T-helper 1 cell (primary cell): Measurements from ENCODE around the gene ICOS.
"Not testable (repeated sequence)": the region's sequence is repeated elsewhere in the genome, so short reads cannot be mapped to it uniquely, and the experiment has no call there.

Experiments used
- DNase-seq, 5 donors: peaks; one replicate each; pipeline ENCODE4 v3.0.0-alpha.2; 2012 to 2020

ICOS gene

DNA sequence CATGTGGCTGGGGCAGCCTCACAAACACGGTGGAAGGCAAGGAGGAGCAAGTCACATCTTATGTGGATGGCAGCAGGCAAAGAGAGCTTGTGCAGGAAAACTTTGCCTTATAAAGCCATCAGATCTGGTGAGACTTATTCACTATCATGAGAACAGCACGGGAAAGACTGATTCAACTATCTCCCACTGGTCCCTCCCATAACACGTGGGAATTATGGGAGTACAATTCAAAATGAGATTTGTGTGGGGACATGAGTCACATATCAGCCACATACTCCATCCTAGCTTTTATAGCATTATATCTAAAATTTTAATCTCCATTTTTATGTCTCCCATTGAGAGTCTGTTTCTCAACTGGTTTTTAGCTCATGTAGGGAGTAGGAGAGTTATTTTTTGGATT, 45.7 kb downstream of the ICOS start:
- no peak for DNase-seq

- no peak for DNase-seq
Observed at GRCh38 chr2:203983064-203983715, 46.6 kb downstream of the ICOS start.

DNA sequence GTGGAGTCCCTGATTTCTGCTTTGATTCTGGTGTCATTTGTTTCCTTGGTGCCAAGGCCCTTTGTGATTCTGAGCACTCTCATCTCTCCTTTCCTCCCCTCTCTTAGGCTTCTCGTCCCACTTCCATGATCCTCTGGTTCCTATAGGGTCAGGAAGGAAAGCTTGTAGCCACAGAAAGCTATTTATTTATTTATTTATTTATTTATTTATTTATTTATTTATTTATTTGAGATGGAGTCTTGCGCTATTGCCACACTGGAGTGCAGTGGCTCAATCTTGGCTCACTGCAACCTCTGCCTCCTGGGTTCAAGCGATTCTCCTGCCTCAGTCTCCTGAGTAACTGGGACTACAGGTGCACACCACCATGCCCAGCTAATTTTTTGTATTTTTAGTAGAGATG, 49.4 kb downstream of the ICOS start:
- not testable (repeated sequence) for DNase-seq

GRCh38 chr2:203987959-203988358, 51.4 kb downstream of the ICOS start:
- DNase-seq: no peak

GRCh38 chr2:203988500-203989260, 52.1 kb downstream of the ICOS start:
- no peak for DNase-seq

GRCh38 chr2:203989521-203989920, 53.0 kb downstream of the ICOS start:
- no peak for DNase-seq

- peak in 1 of 5 donors; percentile 47 for DNase-seq
Observed at GRCh38 chr2:203992509-203992908, 55.9 kb downstream of the ICOS start.

DNA sequence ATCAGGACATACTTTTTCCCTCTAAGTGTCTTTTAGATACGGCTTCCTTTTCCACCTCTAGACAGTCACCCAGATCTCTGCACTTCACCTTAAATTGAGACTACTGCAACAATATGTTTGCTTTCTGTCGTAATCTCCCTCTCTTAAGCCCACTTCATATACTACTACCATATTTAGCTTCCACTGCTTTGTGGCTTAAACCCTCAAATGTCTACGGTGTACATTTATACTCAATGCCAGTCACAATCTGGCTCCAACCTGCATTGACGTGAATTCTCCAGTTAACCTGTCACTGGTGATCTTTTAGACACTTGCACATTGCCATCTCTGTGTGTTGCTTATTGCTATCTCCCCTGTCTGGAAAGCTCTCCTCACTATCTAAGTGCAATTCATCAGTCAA, 56.4 kb downstream of the ICOS start:
- DNase-seq: peak in 1 of 5 donors; percentile 40

- DNase-seq: peak in 1 of 5 donors; percentile 64
Observed at GRCh38 chr2:203993560-203993959, 57.0 kb downstream of the ICOS start.

- peak in 1 of 5 donors; percentile 76 for DNase-seq
Observed at GRCh38 chr2:203994735-203995134, 58.2 kb downstream of the ICOS start.

DNA sequence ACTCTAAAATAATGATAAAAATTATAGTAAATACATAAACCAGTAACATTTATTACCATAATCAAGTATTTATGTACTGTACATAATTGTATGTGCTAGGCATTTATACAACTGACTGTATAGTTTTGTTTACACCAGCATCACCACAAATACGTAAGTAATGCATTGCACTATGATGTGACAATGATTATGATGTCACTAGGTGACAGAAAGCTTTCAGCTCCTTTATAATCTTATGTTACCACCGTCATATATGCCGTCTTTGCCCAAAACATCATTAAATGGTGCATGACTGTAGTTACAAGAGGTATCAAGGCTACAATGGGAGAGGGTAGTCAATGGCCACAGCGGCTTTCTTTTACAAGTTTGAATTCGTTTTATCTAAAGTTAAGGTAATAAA, 60.1 kb downstream of the ICOS start:
- peak in 1 of 5 donors; percentile 20 for DNase-seq

DNA sequence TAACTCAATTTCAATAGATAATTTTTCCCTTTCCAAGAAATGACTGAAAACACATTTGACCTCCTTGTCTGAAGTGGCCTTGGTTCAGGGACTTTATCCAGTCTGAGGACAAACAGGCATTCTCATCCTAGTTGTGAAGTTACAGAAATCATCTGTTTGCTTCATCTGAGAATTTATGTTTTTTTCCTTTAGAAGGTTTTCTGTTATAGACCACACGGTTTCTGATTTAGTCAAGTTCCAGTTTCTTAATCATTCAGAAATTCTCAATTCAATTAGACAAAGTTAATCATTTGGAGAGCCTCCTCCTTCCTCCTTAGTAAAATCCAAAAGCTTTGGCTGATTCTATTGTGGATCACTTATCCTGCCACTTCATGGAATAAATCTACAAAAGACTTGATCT, 60.9 kb downstream of the ICOS start:
- DNase-seq: peak in 1 of 5 donors; percentile 62

DNA sequence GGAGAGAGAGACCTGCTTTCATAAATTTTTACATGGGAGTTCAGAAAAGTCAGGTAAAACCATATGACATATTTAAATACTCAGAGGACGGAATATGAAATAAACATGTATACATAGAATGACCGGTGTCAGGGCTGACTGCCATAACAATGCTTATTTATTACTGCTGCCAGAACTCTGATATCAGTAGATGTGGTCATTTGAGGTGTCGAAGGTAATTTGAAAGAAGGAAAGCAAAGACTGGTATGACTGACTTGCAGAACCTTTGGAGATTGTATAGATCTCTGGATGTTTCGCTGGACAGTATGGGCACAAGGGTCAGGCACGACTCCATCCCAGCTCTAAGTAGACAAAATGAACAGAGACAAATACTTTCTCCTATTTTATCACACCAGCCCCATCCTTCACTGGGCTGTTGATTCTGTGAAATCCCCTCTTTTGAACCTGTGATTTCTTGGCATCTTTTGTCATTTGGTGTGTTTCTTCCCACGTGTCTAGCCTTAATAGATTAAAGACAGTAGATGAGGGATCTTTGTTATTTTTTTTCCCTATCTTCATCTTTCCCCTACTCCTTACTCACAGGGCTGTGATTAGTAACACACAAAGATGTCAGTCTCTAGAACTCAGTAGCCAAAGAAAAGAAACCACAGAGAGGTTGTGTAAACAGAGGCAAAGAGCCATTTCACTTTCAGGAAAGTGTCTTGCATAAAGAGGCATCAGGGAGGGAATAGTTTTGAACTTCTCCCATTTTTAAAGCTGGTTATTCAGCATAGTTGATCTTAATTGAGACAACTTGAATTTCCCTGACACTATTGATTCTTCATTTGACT, 61.6 kb downstream of the ICOS start:
- peak in 1 of 5 donors; percentile 41 for DNase-seq

DNA sequence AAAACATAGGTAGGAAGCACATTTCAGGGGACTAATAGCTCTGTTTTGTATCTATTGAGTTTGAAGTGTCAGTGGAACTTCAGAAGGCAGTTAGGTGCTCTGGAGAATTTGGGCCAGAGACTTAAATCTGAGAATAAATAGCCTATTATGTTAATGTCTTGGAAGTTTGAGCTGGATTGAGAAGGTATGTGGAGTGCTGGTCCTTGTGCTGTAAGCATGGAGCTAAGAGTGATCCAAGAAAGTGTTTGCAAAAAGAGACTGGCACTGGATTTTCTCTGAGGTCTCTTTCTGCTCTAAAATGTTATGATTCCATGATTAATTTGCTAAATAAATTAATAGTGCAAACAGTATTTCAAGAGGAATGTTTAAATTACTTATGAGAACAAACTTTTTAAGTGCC, 63.3 kb downstream of the ICOS start:
- DNase-seq: no peak

DNA sequence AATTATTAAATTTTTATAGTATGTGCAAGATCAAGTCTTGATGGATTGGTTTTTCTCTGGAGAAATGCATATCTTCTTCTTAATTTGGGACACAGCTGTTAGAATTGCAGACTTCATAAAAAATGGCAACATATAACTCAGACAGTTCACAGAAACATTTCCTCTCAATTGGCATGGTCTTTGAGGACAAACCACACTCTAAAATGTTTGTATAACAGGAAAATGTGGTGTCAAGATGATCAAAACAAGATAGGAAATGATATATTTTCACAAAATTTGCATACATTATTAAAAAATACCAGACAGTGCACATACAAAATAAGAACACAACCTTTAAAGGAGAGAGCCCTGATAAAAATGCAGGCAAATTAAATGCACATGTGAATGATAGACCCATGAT, 63.9 kb downstream of the ICOS start:
- DNase-seq: peak in 1 of 5 donors; percentile 33

GRCh38 chr2:204003276-204003990, 66.9 kb downstream of the ICOS start:
- peak in 1 of 5 donors; percentile 17 for DNase-seq

DNA sequence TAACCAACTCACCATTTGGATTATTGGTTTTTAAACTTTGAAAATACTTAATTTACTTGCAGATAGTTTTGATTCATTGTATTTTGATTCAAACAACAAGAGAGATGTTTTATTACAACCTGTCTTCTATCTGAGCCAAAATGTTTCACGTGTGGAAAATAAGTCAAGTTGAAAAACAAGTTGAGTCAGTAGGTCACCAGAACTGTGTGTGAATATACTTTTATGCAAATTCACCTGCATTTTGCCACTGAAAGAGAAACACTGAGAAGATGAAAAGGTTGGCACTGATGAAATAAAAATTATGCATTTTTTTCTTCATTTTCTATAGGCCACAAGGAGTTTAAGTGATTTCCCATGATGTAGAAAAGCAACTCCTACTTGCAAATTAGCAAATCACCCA, 68.3 kb downstream of the ICOS start:
- peak in 1 of 5 donors; percentile 42 for DNase-seq

DNA sequence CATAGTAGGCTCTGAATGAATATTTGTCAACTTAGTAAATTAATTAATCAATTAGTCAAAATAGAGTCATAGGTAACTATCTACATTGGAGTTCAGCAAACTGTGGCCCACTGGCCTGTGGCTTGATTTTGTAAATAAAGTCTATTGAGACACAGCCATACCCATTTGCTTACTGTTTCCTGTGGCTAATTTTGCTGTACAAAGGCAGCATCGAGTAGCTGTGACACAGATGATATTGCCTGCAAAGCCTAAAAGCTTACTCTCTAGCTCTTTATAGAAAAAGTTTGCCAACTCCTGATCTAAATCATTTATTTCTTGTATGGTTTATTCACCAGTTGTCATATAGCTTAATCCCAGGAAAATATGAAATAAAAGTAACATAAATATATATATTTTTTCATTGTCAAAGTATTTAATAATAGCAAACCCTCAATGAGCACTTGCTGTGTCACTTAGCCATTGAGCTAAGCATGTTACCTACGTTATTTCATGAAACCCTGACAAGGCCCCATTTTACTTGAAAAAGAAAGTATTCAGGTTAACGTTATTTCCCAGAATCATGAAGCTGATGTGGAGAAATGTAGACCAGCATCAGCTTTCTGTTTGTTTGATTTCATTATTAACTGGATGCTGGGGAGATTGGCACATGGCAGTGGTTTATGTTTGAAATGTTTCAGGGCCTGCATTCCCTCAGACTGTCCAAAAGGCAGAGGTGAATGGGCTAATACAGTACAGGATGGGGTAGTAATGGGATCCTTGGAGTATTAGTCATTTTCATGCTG, 69.6 kb downstream of the ICOS start:
- peak in 1 of 5 donors; percentile 89 for DNase-seq

DNA sequence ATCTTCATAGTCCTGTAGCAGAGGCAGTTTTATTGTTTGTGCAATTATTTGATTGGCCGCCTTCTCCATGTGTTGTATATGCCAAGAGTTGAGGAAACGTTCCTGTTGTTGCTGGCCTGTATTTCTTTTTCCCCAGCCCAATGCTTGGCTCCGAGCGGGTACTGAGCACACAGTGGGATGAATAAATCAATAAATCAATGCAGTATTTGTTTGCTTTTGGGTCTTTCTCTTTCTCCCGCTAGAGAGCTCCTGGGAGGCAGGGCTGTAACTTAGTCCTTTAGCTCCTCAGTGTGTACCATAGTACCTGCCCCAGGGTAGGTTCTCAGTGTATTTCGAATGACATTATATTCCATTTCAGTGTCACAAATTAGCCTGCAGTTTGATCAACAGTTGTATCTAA, 71.8 kb downstream of the ICOS start:
- DNase-seq: no peak

DNA sequence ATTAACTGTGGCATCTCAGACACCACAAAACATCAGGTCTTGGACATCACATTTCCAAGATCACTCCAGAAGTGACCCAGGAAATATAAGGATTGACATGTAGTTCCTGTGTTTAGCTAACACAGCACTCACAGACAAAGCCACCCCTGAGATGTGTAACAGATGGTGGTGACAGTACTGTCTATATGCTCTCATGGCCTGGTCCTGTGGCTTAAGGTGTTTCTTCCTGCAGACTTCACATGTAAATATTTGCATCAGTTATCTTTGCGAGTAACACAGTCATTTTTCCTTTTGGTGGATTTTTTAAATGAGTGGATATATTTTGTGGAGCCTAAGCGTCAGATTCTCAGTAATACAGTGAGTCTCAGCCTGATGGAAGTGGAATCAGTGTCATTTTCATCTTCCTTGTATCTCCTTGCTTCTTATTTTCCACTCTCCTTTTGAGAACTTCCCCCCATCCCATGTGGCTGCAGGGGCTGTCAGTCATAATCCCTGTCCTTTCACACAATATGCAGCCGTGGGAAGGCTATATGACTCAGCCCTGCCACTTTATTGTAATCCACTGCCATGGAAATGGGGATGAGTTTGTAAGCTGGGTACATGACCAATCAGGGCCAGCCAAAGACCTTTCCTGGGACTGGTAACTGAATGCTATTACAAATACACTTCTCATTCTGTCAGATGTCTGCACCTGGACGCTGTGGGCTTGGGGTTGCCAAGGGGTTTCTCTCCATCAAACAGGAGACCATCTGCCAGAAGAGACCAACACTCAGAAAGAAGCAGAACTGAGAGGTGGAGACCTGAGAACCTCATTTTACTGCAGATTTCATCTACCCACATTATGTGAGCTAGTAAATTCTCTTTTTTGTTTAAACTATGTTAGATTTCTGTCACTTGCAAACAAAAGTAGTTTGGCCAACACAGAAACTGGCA, 74.3 kb downstream of the ICOS start:
- DNase-seq: peak in 1 of 5 donors; percentile 44
